HCT116 (cell line): Measurements from ENCODE around the gene DLG2. TPM values are rescaled to one million over a fixed set of nuclear protein-coding genes. Genes with fewer than 3 reads are reported as not detected.

Experiments used
- ATAC-seq: fragments of 200-7000 bp; cut with Tn5 transposase; 2 replicates; pipeline ENCODE4 v1.9.1; 2020; ENCODE audit warnings: mild to moderate bottlenecking, moderate library complexity
- BruUV-seq: library from RNA; stranded (reverse); fragments of 400-500 nt; replicated peaks from 2 replicates; lab custom pipeline; 2021; lab: Mats Ljungman, UMichigan
- CTCF ChIA-PET: fragments of 300-600 bp; sonication (Branson Sonifier 250); formaldehyde crosslinking; loops from one replicate; lab custom pipeline; 2021; ENCODE audit warnings: antibody characterized with exemption; lab: Charles Lee
- POLR2A ChIA-PET: fragments of 300-600, 350-600 bp; sonication (Branson Sonifier 250); formaldehyde crosslinking; loops from one replicate; lab custom pipeline; 2021; ENCODE audit warnings: antibody characterized with exemption; lab: Charles Lee
- RAD21 ChIA-PET, 2 experiments: fragments of 300-600 bp; sonication (Branson Sonifier 250); formaldehyde crosslinking; loops; one replicate each; lab custom pipeline; 2023; ENCODE audit warnings: low total read pairs in 2 of 2; ENCODE audit not compliant: uncharacterized antibody in 2 of 2, unreplicated experiment in 2 of 2, low non-redundant PET in 1 of 2; lab: Charles Lee
- DNase-seq: peaks from one replicate; pipeline ENCODE4 v3.0.0-alpha.2; 2010; ENCODE audit warnings: low read depth, low spot score
- H2AFZ ChIP-seq: fragments of 200-600 bp; shearing (Covaris generic), sonication (generic); 2 replicates; pipeline ENCODE4 v1.6.1; 2017; ENCODE audit warnings: low read depth, mixed run types, mixed read lengths, antibody characterized with exemption, low read length; ENCODE audit not compliant: poor library complexity, severe bottlenecking
- H3K27ac ChIP-seq: 2 replicates; pipeline ENCODE4 v1.5.1; 2012; ENCODE audit warnings: low read depth, low read length
- H3K27me3 ChIP-seq: fragments of 200-600 bp; sonication (generic); 2 replicates; pipeline ENCODE4 v1.6.1; 2016; ENCODE audit warnings: mixed run types, low read length, mixed read lengths; ENCODE audit not compliant: insufficient read depth
- H3K36me3 ChIP-seq, 2 experiments: fragments of 200-500 bp in 1 of 2; fragments of 200-600 bp in 1 of 2; sonication (Bioruptor generic) in 1 of 2; sonication (generic) in 1 of 2; 2 replicates each; pipeline versions ENCODE4 v1.5.1 to v1.6.1; 2014 to 2016; ENCODE audit warnings: low read length in 2 of 2, inconsistent platforms in 1 of 2, mixed read lengths in 1 of 2, mixed run types in 1 of 2; ENCODE audit not compliant: insufficient read depth in 2 of 2, control insufficient read depth in 1 of 2
- H3K4me1 ChIP-seq, 2 experiments: fragments of 200-600 bp in 1 of 2; sonication (generic) in 1 of 2; 2 replicates each; pipeline versions ENCODE4 v1.5.1 to v1.6.1; 2012 to 2017; ENCODE audit warnings: low read length in 2 of 2, inconsistent platforms in 1 of 2, mild to moderate bottlenecking in 1 of 2, mixed read lengths in 1 of 2, mixed run types in 1 of 2, moderate library complexity in 1 of 2; ENCODE audit not compliant: insufficient read depth in 2 of 2, control insufficient read depth in 1 of 2
- H3K4me2 ChIP-seq: fragments of 200-600 bp; sonication (generic); 2 replicates; pipeline ENCODE4 v1.6.1; 2017; ENCODE audit warnings: mixed run types, low read length, mixed read lengths
- H3K4me3 ChIP-seq, 2 experiments: fragments of 200-600 bp in 1 of 2; sonication (generic) in 1 of 2; replicated peaks in 1 of 2; 2 replicates each; pipeline ENCODE4 v1.5.1; 2011 to 2016; ENCODE audit warnings: low read length in 2 of 2, control low read depth in 1 of 2, low read depth in 1 of 2, mild to moderate bottlenecking in 1 of 2, mixed read lengths in 1 of 2, mixed run types in 1 of 2
- H3K79me2 ChIP-seq: fragments of 200-600 bp; sonication (generic); 2 replicates; pipeline ENCODE4 v1.6.1; 2017; ENCODE audit warnings: mild to moderate bottlenecking, mixed run types, low read length, moderate library complexity, mixed read lengths; ENCODE audit not compliant: insufficient read depth
- H3K9ac ChIP-seq: fragments of 200-600 bp; sonication (generic); 2 replicates; pipeline ENCODE4 v1.6.1; 2016; ENCODE audit warnings: low read length, mixed read lengths
- H3K9me2 ChIP-seq: fragments of 200-600 bp; sonication (generic), shearing (Covaris generic); 2 replicates; pipeline ENCODE4 v1.6.1; 2017; ENCODE audit warnings: mixed run types, mild to moderate bottlenecking, moderate library complexity; ENCODE audit not compliant: insufficient read depth
- H3K9me3 ChIP-seq, 2 experiments: fragments of 200-500 bp in 1 of 2; fragments of 200-600 bp in 1 of 2; sonication (Bioruptor generic) in 1 of 2; sonication (generic) in 1 of 2; 2 replicates each; pipeline ENCODE4 v1.6.1; 2014 to 2017; ENCODE audit warnings: low read length in 2 of 2, mixed read lengths in 2 of 2, inconsistent platforms in 1 of 2, low read depth in 1 of 2, mild to moderate bottlenecking in 1 of 2, mixed run types in 1 of 2, moderate library complexity in 1 of 2; ENCODE audit not compliant: control insufficient read depth in 1 of 2, insufficient read depth in 1 of 2
- H4K20me1 ChIP-seq: fragments of 200-600 bp; sonication (generic), shearing (Covaris generic); 2 replicates; pipeline ENCODE4 v1.6.1; 2017; ENCODE audit warnings: mixed run types, mild to moderate bottlenecking, moderate library complexity; ENCODE audit not compliant: insufficient read depth
- CBX3 ChIP-seq: IDR thresholded peaks from 2 replicates; pipeline ENCODE4 v1.6.1; 2012; ENCODE audit warnings: low read depth
- EGR1 ChIP-seq: IDR thresholded peaks from 2 replicates; pipeline ENCODE4 v1.6.1; 2012; ENCODE audit warnings: low read depth
- JUND ChIP-seq: IDR thresholded peaks from 2 replicates; pipeline ENCODE4 v1.6.1; 2012
- POLR2A ChIP-seq: IDR thresholded peaks from 2 replicates; pipeline ENCODE4 v1.7.0; 2011; ENCODE audit warnings: borderline replicate concordance; ENCODE audit not compliant: insufficient read depth, insufficient read length; ENCODE audit errors: extremely low read depth
- SIN3A ChIP-seq: IDR thresholded peaks from 2 replicates; pipeline ENCODE4 v1.6.1; 2012; ENCODE audit warnings: low read depth
- SP1 ChIP-seq: IDR thresholded peaks from 2 replicates; pipeline ENCODE4 v1.6.1; 2012; ENCODE audit warnings: low read depth
- SRF ChIP-seq: IDR thresholded peaks from 2 replicates; pipeline ENCODE4 v1.6.1; 2012; ENCODE audit warnings: low read depth
- YY1 ChIP-seq: IDR thresholded peaks from 2 replicates; pipeline ENCODE4 v1.6.1; 2011; ENCODE audit warnings: low read length, low read depth, moderate library complexity, mild to moderate bottlenecking; ENCODE audit not compliant: insufficient replicate concordance; ENCODE audit errors: extremely low read depth
- ZBTB33 ChIP-seq: IDR thresholded peaks from 2 replicates; pipeline ENCODE4 v1.6.1; 2011; ENCODE audit warnings: mild to moderate bottlenecking, low read length, moderate library complexity; ENCODE audit not compliant: insufficient replicate concordance; ENCODE audit errors: extremely low read depth
- ZFX ChIP-seq: fragments of 450-650 bp; IDR thresholded peaks from 2 replicates; pipeline ENCODE4 v1.6.1; 2017
- ZNF274 ChIP-seq: fragments of 200-500 bp; sonication (Bioruptor generic); IDR thresholded peaks from 2 replicates; pipeline ENCODE4 v1.6.1; 2014; ENCODE audit warnings: mild to moderate bottlenecking, low read depth, low read length, inconsistent platforms
- intact Hi-C: fragments of 100-400 bp; cut with micrococcal nuclease; formaldehyde crosslinking; loops from 2 replicates; pipeline ENCODE4 v1.10.0; 2022
- total RNA-seq: library from RNA; stranded (reverse); gene quantifications from one replicate; pipeline ENCODE4 v1.2.1, GENCODE V29; 2021; ENCODE audit not compliant: unreplicated experiment

The DLG2 gene
- total RNA-seq, 1 experiment from 2014 or later: 2.4 TPM

- TF ChIP-seq POLR2A: no peak
- TF ChIP-seq SP1: no peak
- TF ChIP-seq SIN3A: no peak
- TF ChIP-seq SRF: no peak
- no peak for TF ChIP-seq ZFX
- TF ChIP-seq CBX3: no peak
- TF ChIP-seq ZNF274: no peak
- no peak for TF ChIP-seq JUND
- no peak for TF ChIP-seq ZBTB33
- no peak for TF ChIP-seq YY1
- no peak for TF ChIP-seq EGR1
- TF ChIP-seq, all 23 proteins: peak for 0
- Histone ChIP-seq H3K79me2 (no peaks in the 10 kb centered on the region), H3K27me3 (peaks cover 46% of the 10 kb centered on the region), H3K36me3 (no peaks in the 10 kb centered on the region), H3K9me2 (no peaks in the 10 kb centered on the region), H3K9me3 (no peaks in the 10 kb centered on the region), H3K9ac (no peak overlapping the region), H3K4me3 (no peak overlapping the region), H3K4me2 (no peak overlapping the region), H3K27ac (no peak overlapping the region), H2AFZ (no peak overlapping the region), H4K20me1 (no peaks in the 10 kb centered on the region), H3K4me1 (no peaks in the 10 kb centered on the region)
- ChIA-PET POLR2A (no interaction called here), CTCF (no interaction called here), RAD21 (no interaction called here)
- intact Hi-C loops: no loop called here
- no TSS peak for BruUV-seq
- ATAC-seq: no peak
- no peak for DNase-seq
Observed at GRCh38 chr11:83464160-83464944, 2162.8 kb downstream of the DLG2 start.
